ENCODE results near the gene TOMM6.
"Not testable (repeated sequence)": the region's sequence is repeated elsewhere in the genome, so short reads cannot be mapped to it uniquely, and the experiment has no call there.

TOMM6 gene

DNA sequence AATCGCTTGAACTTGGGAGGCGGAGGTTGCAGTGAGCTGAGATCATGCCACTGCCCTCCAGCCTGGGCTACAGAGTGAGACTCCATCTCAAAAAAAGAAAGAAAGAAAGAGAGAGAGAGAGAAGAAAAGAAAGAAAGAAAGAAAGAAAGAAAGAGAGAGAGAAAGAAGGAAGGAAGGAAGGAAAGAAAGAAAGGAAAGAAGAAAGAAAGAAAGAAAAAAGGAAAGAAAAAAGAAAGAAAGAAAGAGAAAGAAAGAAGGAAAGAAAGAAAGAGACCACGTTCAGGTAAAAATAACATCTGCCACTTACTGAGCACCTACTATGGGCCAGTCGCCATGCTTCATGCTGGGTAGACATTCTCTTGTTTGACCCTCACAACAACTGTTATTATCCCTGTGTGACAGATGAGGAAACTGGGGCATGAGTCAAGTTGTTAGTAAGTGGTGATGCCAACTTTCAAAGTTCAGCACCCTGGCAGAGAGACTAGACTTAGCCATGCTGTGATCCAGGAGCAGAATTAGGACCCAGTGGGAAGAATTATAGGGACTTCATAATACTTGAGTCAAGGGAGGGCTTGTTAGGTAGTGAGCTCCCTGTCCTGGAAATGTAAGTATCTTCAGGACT, 21.3 kb upstream of the TOMM6 start:
- FAIRE-seq: not testable (repeated sequence)

DNA sequence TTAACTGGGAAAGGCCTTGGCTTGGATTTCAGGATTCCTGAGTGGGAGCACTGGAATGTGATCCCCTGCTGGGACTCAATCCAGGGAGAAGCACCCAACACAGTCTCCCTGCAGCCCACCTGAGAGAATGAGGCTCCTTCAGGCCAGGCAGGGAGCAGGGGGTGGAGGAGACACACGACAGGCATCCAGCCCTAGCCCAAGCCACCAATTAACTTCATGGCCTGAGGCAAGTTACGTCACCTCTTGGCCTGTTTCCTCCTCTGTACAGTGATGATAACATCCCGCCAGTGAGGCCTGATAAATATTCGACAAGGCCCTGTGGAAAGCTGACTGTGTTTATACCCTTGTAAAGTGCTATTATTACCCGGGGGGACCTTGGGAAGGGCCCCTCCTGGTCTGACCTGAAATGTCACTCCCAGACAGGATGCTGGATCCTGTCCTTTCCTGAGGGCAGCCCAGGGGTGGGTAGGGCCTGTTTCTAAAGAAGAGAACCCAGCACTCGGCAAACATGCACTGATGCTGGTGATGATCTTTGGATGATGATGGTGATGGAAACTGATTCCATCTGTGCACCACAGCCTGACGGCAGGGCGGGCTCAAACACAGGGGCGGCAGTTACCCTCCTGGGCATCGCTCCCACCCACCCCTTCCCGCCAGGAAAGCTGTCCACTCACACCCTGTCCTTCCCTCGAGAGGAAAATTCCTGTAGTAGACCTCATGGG, 20.2 kb upstream of the TOMM6 start:
- FAIRE-seq: no peak

DNA sequence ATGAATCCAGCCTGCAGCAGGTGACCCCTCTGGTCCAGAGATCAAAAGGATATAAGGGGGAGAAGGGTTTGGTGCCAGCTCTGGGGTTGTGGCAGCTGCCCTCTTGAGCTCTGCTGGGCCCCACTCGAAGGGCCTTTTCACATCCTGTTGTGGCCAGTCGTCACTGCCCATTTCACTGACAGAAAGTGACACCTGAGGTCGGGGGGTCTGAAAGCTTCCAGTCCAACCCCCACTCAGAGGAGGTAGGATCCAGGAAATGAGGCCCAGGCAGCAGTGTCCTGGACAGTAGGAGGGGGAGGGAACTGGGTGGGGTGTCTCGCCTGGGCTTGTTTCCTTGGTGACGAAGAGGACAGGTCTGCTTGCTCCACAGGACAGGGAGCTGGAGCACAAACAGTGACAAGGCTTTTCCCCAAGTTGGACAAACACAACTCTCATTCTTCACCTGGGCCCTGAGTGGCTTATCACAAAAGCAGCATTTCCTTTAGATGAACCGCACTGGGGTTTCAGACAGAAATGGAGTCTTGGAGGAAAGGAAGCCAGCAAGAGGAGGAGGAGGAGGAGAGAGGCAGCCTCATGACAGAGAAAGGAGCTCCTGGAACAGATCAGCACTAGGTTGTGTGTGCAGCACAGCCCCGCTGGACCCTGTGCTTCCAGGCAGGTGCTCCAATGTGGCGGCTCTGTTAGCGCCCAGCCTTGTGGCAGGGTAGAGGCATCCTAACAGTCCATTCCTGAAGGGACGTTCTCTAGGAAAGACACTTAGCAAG, 18.8 kb upstream of the TOMM6 start:
- no peak for FAIRE-seq

GRCh38 chr6:41769376-41769775, 18.1 kb upstream of the TOMM6 start:
- no peak for FAIRE-seq

DNA sequence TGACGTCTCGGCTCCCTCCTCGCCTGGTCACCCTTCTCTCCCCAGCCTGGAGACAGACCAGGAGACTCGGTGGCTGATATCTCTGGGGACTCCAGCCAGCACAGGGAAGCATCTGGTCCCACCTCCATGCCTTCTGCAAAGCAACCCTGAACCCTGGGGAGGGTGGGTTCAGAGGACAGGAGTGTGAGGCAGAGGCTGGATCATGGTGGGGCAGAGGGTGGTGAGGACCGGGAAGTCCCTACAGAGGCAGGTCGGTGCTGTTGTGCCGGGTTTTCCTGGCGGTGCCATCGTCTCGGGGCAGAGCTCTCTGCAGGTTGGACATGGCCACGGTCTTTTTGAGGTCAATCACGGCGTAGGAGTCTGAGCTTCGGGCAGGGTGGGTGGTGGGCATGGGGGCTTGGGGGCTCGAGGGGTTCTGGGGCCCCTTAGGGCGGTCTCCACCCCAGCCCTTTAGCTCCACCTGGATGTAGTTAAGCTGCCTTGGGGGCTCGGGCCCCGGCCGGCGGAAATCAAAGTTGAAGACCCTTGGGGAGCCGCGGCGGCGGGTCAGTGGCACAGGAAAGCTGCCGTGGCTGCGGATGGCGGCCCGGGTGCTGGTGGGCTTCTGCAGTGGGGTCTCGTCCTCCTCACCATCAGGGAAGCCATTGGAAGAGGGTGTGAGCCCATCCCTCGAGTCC, 17.0 kb upstream of the TOMM6 start:
- FAIRE-seq: no peak

DNA sequence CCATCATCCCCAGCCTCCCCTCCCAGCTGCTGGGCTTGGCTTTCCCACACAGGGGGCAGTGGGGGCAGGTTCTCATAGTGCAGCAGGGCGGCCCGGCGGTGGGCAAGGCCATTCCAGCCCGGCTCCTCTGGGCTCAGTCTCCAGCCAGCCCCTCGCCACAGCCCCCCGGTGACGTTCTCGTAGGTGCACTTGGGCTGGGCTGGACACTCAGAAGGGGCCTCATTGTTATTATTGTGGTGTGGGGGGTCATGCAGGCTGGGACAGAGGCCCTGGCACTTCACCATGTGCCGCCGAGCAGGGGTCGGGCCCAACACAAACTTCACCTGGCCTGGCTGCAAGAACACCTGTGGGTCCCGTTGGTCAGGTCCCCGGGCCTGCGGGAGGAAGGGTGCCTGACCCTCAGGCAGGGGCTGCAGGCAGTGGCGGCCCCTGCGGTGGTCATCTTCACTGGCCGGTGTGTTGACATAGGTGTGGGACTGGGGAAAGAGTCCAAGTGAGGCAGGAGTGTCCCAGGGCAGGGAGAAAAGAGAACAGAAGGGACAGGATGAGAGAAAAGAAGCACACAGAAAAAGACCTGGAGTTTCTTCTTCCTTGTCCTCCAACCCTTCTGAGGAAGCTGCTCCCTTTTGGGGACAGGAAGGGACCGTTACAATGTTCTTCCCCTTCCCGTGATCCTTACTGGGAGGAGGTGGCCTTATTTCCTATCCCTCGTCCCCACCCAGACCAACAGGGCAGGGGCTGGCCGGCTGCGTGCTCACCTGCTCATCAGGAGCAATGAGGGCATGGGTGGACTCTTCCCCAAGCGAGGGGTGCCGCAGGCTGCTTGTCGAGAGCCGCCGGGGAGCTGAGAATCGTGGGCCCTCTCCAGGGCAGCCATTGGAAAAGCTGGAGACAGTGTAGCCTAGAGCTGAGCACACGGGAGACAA, 16.2 kb upstream of the TOMM6 start:
- no peak for FAIRE-seq

GRCh38 chr6:41774841-41775240, 12.7 kb upstream of the TOMM6 start:
- no peak for FAIRE-seq

- FAIRE-seq: no peak
Measured at GRCh38 chr6:41775293-41775882, 12.1 kb upstream of the TOMM6 start.

DNA sequence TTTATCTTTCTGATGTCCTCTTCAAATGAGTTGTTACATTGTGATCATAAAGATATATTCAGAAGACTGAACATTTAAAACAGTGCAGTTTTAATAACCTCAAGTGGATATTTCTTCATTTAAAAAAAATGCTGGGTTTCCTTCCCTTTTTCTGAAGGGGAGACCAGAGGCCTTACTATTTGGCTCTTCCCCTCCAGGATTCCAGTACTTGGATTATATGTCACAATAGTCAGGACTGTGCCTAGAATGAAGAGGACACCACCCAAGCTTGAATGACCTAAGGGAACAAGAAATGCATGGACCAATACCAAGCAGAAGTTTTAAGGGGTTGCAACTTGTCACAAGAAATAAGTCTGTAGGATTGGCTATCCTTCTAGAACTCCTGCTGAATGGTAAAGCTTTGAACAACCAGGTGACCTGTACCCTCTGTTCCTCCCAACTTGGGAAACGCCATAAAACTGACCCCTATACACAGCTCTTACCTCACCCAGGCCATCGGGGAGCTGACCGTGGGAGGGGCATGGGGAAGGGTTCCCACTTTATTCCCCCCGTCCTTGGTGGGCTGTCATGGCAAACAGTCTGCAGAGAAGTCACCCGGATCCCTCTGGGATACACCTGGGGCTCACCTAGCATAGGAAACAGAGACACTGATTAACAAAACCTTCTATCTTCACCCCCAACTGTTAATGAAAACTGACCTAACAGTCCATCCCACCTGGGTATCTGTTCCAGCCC, 9.8 kb upstream of the TOMM6 start:
- no peak for FAIRE-seq

- no peak for FAIRE-seq
Measured at GRCh38 chr6:41778895-41779294, 8.6 kb upstream of the TOMM6 start.

GRCh38 chr6:41779336-41779735, 8.2 kb upstream of the TOMM6 start:
- no peak for FAIRE-seq

DNA sequence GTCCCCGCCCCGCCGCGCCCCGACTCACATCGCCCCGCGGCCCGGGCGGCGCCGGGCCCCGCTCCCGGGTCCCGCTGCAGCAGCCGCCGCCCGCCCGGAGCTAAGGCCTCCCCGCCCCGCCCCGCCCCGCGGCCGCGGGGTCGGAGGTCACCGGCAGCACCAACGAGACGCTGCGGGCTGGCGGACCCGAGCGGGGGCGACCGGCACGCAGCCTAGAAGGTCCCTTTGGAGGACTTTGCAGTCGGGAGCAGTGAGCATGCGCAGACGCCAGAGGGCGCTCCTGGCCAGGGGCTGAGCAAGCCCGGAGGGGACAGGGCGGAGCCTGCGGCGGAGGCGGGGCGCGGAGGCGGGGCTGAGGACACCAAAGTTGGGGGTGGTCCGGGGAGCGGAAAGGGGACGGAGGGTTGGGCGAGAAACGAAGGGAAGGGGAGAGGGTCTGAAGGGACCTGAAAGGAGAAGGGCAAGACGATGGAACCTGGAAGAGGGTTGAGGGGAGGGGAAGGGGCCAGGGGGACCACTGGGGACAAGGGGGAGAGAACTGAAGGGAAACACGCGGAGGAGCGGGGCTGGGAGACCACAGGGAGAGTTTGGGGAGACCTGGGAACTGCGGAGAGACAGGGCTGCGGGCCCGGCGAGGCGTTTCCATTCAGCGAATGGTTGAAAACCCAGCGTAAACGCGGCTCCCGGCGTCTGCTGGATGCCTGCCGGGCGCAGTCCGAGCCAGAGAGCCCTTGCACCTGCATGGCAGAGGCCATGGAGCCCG, 7.5 kb upstream of the TOMM6 start, which contains the start of gene FRS3:
Gene FRS3, minus strand, starts transcription at position 113 of the 763 bp plus-strand sequence. CDS start 2,913 bp downstream, outside the sequence.
- FAIRE-seq: peak; percentile 31

- no peak for FAIRE-seq
Measured at GRCh38 chr6:41780551-41781365, 6.7 kb upstream of the TOMM6 start, which contains the start of gene PRICKLE4. PRICKLE4 (plus strand) TSS chr6:41780782; CDS start chr6:41783474, 2,692 bp downstream.

DNA sequence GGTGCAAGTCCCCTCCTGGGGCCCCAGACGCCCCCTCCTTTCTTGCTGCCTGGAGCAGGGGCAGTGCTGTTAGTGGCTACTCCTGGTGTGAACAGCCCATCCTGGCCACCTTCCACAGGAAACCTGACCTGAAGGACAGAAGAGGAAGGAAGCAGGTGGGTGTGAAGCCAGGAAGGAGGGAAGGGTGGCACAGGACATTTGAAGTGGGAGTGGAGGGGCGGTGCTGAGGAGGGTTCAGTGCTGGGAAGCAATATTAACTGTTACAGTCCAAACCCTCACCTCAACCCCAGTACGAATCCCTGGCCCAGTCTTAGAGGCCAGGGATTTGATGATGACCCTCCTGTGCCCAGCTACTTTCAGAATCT, 6.1 kb upstream of the TOMM6 start:
- FAIRE-seq: no peak

GRCh38 chr6:41783106-41783780, 4.3 kb upstream of the TOMM6 start:
- FAIRE-seq: no peak

DNA sequence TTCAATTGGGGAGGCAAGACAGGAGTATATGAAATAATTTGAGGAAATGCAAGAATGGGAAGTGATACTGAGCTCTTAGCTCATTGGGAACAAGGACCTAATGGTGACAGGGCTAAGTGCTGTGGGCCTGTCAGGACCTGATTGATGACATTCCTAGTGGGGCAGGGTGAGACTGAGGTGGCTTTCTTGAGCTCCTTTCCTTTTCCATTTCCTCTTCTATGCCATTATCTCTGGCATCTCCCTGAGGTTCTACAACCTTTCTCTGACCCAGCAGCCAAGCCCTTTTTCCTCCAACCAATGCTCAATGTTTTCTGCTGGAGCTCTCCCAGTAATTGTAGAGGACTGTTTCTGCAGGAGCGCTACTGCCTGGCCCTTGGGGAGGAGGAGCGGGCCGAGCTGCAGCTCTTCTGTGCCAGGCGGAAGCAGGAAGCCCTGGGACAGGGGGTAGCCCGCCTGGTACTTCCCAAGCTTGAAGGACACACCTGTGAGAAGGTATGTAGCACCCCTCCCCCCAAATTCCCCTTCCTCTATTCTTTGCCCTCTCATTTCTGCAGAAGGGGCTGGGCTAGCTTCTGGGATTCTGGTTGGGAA, 2.8 kb upstream of the TOMM6 start:
- no peak for FAIRE-seq

- FAIRE-seq: no peak
Measured at GRCh38 chr6:41785254-41785653, 2.2 kb upstream of the TOMM6 start.

Measured in G401.6 (cell line).